Activated T-helper 17 cell treated with anti-CD3 and anti-CD28 coated beads, Interleukin-2, amount 50 U/mL, for 72 hours (primary cell): ENCODE data around the gene CRADD. TPM values are rescaled to one million over a fixed set of nuclear protein-coding genes. Genes with fewer than 3 reads are reported as not detected.

Source experiments
- ATAC-seq: fragments of 150-1000 bp; cut with Tn5 transposase; replicated peaks from 2 replicates; pipeline ENCODE4 v1.10.0; 2021; ENCODE audit warnings: mild to moderate bottlenecking, moderate library complexity
- H3K27ac Mint-ChIP-seq: one replicate; pipeline ENCODE4 v1.8.0; 2022; ENCODE audit warnings: mixed read lengths
- H3K27me3 Mint-ChIP-seq: one replicate; pipeline ENCODE4 v1.8.0; 2022; ENCODE audit warnings: mixed read lengths
- H3K36me3 Mint-ChIP-seq: one replicate; pipeline ENCODE4 v1.8.0; 2022; ENCODE audit warnings: low read depth, mild to moderate bottlenecking, mixed read lengths
- H3K4me1 Mint-ChIP-seq: one replicate; pipeline ENCODE4 v1.8.0; 2022; ENCODE audit warnings: mixed read lengths
- H3K4me3 Mint-ChIP-seq: one replicate; pipeline ENCODE4 v1.8.0; 2022; ENCODE audit warnings: mild to moderate bottlenecking, mixed read lengths
- H3K9me3 Mint-ChIP-seq: one replicate; pipeline ENCODE4 v1.8.0; 2022; ENCODE audit warnings: mixed read lengths
- total RNA-seq, 2 donors: library from RNA; stranded (reverse); gene quantifications; one replicate each; pipeline ENCODE4 v1.2.3, GENCODE V29; 2022

The CRADD gene
- total RNA-seq, 2 donors from 2014 or later = 21.4 to 23.0 TPM

- no peak overlapping the region for H3K27ac Mint-ChIP-seq
- peaks cover 22% of the 10 kb centered on the region for H3K36me3 Mint-ChIP-seq
- ATAC-seq = no peak
- peaks cover 6% of the 10 kb centered on the region for H3K4me1 Mint-ChIP-seq
- no peaks in the 10 kb centered on the region for H3K9me3 Mint-ChIP-seq
- H3K27me3 Mint-ChIP-seq = no peaks in the 10 kb centered on the region
- H3K4me3 Mint-ChIP-seq = no peak overlapping the region
These were observed 136.0 kb downstream of the CRADD start for GRCh38 chr12:93813186-93813585.

- Mint-ChIP-seq H3K36me3 (peaks cover 22% of the 10 kb centered on the region), H3K4me3 (no peak overlapping the region), H3K9me3 (no peaks in the 10 kb centered on the region), H3K27ac (no peak overlapping the region), H3K27me3 (no peaks in the 10 kb centered on the region), H3K4me1 (peaks cover 6% of the 10 kb centered on the region)
- peak; percentile 60 for ATAC-seq
These were observed 137.0 kb downstream of the CRADD start for GRCh38 chr12:93813972-93814821.

DNA sequence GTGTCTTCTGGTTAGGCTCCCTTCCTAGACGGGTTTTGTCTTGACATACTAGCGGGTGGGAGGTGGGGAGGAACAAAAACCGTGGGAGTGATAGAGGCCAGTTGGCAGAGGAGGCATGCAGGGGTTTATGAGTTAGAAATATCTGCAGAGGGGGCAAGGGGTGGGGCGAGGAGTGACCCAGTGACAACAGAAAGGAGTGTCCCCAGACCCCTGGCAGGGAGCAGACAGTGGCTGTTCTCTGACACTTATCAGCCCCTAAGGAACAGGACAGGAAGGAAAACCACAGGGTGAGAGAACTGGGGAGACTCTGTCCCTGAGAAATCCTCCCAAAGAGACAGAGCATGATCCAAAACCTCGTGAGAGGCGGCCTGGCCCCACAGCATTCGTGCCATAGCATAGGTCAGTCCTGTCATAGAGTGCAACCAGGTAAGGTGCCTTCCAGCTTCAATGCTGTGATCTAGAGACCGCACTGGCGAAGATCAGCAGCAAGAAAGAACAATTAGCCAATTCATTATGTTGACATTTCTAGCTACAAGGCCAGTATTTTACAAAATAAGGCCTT lies 141.4 kb downstream of the CRADD start:
- Mint-ChIP-seq H3K36me3 (peaks cover 19% of the 10 kb centered on the region), H3K9me3 (no peaks in the 10 kb centered on the region)
- ATAC-seq = no peak

DNA sequence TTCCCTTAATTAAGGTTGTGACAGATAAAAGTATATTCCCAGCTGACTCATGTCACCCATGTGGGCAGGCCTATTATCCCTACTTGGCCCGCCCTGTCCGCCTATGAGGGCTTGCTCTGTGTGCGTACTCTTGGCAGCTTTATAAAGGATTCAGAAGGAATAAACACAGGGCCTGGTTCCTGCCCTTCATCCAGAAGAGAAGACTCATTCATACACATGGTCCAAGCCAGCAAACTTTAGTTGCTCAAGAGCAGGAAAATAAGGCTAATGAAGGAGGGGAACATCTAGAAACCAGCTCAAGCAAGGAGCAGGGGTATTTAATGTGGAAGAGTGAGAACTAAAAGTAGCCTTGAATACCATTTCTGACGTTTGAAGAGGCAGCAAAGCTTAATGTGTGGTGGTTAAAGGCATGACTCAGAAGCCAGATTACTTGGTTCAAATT lies 141.9 kb downstream of the CRADD start:
- no peak overlapping the region for H3K4me3 Mint-ChIP-seq
- no peak for ATAC-seq
- H3K9me3 Mint-ChIP-seq = no peaks in the 10 kb centered on the region
- H3K36me3 Mint-ChIP-seq = peaks cover 19% of the 10 kb centered on the region
- H3K27ac Mint-ChIP-seq = no peak overlapping the region
- no peaks in the 10 kb centered on the region for H3K27me3 Mint-ChIP-seq
- H3K4me1 Mint-ChIP-seq = peaks cover 5% of the 10 kb centered on the region

More for the DNA sequence above, 141.4 kb downstream of the CRADD start:
- peak overlapping the region; percentile 8 for H3K27ac Mint-ChIP-seq
- peaks cover 5% of the 10 kb centered on the region for H3K4me1 Mint-ChIP-seq
- H3K4me3 Mint-ChIP-seq = no peak overlapping the region
- no peaks in the 10 kb centered on the region for H3K27me3 Mint-ChIP-seq

- ATAC-seq = no peak
- Mint-ChIP-seq H3K4me1 (peaks cover 10% of the 10 kb centered on the region), H3K27ac (no peak overlapping the region), H3K27me3 (no peaks in the 10 kb centered on the region), H3K36me3 (peaks cover 5% of the 10 kb centered on the region), H3K9me3 (no peaks in the 10 kb centered on the region), H3K4me3 (no peak overlapping the region)
These were observed 146.6 kb downstream of the CRADD start for GRCh38 chr12:93823616-93824391.

GRCh38 chr12:93824514-93825500 lies 147.6 kb downstream of the CRADD start:
- peaks cover 3% of the 10 kb centered on the region for H3K36me3 Mint-ChIP-seq
- ATAC-seq = no peak
- no peaks in the 10 kb centered on the region for H3K9me3 Mint-ChIP-seq
- no peak overlapping the region for H3K27ac Mint-ChIP-seq
- H3K4me3 Mint-ChIP-seq = no peak overlapping the region
- H3K27me3 Mint-ChIP-seq = no peaks in the 10 kb centered on the region
- peaks cover 10% of the 10 kb centered on the region for H3K4me1 Mint-ChIP-seq

DNA sequence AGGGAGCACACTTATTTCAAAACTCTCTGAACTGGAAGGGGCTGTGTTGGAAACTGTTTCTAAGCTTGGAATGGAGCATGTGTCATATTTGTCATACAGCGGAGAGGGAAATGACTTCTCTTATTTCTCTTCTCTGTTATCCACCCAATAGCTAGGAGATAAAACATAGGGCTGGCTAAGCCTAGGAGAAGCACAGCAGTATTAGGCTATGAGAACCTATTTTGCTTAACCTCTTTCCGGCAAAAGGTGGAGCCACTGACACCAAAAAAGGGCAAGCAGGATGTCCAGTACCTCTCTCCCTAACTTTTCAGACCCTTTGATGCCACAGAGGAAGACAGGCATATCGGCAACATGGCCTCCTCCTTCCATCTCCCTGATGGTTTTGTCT lies 148.3 kb downstream of the CRADD start:
- ATAC-seq = no peak
- Mint-ChIP-seq H3K4me1 (peaks cover 10% of the 10 kb centered on the region), H3K36me3 (no peaks in the 10 kb centered on the region)

DNA sequence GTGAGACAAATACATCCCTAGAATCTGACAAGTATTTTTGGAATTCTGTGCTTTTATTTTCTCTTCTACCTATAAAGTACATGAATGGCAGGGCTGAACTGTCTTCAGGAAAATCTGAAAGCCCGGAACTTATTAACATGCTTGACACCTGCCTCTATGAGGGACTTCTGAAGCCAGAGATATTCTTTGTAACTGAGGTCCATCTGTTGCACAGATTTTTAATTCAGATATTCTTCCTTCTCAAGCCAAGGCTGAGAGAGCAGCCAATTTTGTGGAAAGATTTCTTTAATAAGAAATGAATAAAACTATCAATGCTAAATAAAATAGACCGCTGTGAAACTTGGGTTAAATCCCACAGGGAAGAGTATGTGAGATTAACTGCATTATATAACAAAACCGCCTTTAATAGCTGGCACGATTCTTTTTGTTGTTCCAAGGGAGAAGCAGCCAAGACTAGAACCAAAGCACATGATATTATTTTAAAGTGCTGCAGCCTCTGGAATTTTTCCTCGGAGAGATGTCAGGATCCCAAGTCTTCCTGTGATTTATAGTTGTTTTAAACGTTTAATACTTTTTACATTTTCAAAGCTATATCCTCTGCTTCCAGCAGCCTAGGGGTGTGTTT lies 148.9 kb downstream of the CRADD start:
- ATAC-seq = no peak
- Mint-ChIP-seq H3K36me3 (no peaks in the 10 kb centered on the region), H3K4me1 (peaks cover 10% of the 10 kb centered on the region), H3K9me3 (no peaks in the 10 kb centered on the region), H3K27me3 (no peaks in the 10 kb centered on the region), H3K27ac (no peak overlapping the region), H3K4me3 (no peak overlapping the region)

More for the DNA sequence above, 148.3 kb downstream of the CRADD start:
- Mint-ChIP-seq H3K27ac (no peak overlapping the region), H3K4me3 (no peak overlapping the region), H3K9me3 (no peaks in the 10 kb centered on the region), H3K27me3 (no peaks in the 10 kb centered on the region)

GRCh38 chr12:93827179-93827578 lies 150.0 kb downstream of the CRADD start:
- H3K36me3 Mint-ChIP-seq = no peaks in the 10 kb centered on the region
- H3K4me1 Mint-ChIP-seq = peaks cover 9% of the 10 kb centered on the region
- no peak overlapping the region for H3K4me3 Mint-ChIP-seq
- H3K27ac Mint-ChIP-seq = no peak overlapping the region
- no peaks in the 10 kb centered on the region for H3K27me3 Mint-ChIP-seq
- H3K9me3 Mint-ChIP-seq = no peaks in the 10 kb centered on the region
- ATAC-seq = no peak

GRCh38 chr12:93827669-93828068 lies 150.5 kb downstream of the CRADD start:
- Mint-ChIP-seq H3K36me3 (no peaks in the 10 kb centered on the region), H3K27ac (no peak overlapping the region), H3K4me3 (no peak overlapping the region), H3K27me3 (no peaks in the 10 kb centered on the region), H3K9me3 (no peaks in the 10 kb centered on the region), H3K4me1 (peaks cover 5% of the 10 kb centered on the region)
- peak; percentile 46 for ATAC-seq

DNA sequence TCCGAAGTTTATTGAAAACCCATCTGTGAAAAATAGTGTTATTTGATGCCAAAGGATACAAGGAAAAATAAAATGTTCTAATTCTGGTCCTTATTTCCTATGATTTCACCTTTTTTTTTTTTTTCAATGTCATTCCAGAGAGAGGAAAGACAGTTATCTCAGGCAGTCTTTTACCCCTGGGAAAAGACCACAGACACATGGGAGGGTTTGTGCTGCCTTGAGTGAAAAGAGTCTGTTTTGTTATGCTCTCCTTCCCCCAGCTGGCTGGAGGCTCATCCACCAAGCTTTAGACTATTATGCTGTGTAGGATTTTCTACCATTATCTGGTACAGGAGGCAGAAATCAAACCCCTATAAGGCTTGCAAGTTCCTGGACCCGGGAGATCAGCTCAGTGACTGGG lies 151.8 kb downstream of the CRADD start:
- H3K27ac Mint-ChIP-seq = no peak overlapping the region
- no peaks in the 10 kb centered on the region for H3K9me3 Mint-ChIP-seq
- peaks cover 5% of the 10 kb centered on the region for H3K4me1 Mint-ChIP-seq
- no peak overlapping the region for H3K4me3 Mint-ChIP-seq
- no peak for ATAC-seq
- no peaks in the 10 kb centered on the region for H3K27me3 Mint-ChIP-seq
- H3K36me3 Mint-ChIP-seq = no peaks in the 10 kb centered on the region

DNA sequence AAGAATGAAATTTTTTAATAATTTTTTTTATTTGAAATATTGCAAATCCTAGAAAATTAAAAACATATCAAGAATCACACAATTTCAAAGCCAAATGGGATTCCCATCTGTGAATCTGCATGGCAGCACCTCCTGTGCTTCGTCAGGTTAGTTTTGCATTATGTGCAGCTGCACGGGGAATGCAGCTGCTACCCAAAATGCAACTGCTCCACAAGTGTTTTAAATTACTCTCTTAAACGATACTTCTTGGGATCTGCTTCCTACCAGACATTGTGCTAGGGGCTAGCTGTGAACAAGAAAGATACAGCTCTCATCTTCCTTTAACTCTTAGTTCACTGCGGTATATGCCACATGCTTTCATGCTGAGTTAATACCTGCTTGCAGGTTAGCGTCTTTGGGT lies 154.2 kb downstream of the CRADD start:
- no peaks in the 10 kb centered on the region for H3K27me3 Mint-ChIP-seq
- ATAC-seq = no peak
- H3K4me3 Mint-ChIP-seq = no peak overlapping the region
- no peak overlapping the region for H3K27ac Mint-ChIP-seq
- H3K9me3 Mint-ChIP-seq = no peaks in the 10 kb centered on the region
- peaks cover 7% of the 10 kb centered on the region for H3K36me3 Mint-ChIP-seq
- H3K4me1 Mint-ChIP-seq = peaks cover 5% of the 10 kb centered on the region

- H3K27ac Mint-ChIP-seq = no peak overlapping the region
- H3K9me3 Mint-ChIP-seq = no peaks in the 10 kb centered on the region
- peaks cover 5% of the 10 kb centered on the region for H3K4me1 Mint-ChIP-seq
- H3K27me3 Mint-ChIP-seq = no peaks in the 10 kb centered on the region
- peaks cover 14% of the 10 kb centered on the region for H3K36me3 Mint-ChIP-seq
- H3K4me3 Mint-ChIP-seq = no peak overlapping the region
- ATAC-seq = no peak
These were observed 155.0 kb downstream of the CRADD start for GRCh38 chr12:93832131-93832530.
